H1 (cell line): ENCODE measurements around the gene SLC4A9. TPM values are rescaled to one million over a fixed set of nuclear protein-coding genes. Genes with fewer than 3 reads are reported as not detected.

Experiments
- GTF2F1 ChIP-seq: IDR thresholded peaks from 2 replicates; pipeline ENCODE4 v1.6.1; 2012; ENCODE audit warnings: low read depth, low read length, improper control_type of control experiment, borderline replicate concordance
- NANOG ChIP-seq: IDR thresholded peaks from 2 replicates; pipeline ENCODE4 v1.6.1; 2011; ENCODE audit warnings: low read length, low read depth, mild to moderate bottlenecking, inconsistent platforms; ENCODE audit not compliant: insufficient read depth, poor library complexity, severe bottlenecking
- polyA plus RNA-seq, 7 experiments: library from polyadenylated mRNA; depleted of rRNA in 3 of 7; stranded (reverse) in 5 of 7; unstranded in 2 of 7; fragments of >200 nt in 5 of 7; fragments of 200-250 nt in 2 of 7; gene quantifications; 1 replicate in 5 of 7; 2 replicates in 1 of 7; 4 replicates in 1 of 7; pipeline versions ENCODE4 v1.2.1 to v1.2.3, GENCODE V29; 2011 to 2013; ENCODE audit warnings: missing spikeins in 2 of 7, mixed read lengths in 2 of 7
- total RNA-seq: library from RNA; stranded (reverse); fragmentation: NEBNext Ultra II Directional; extraction: Animal tissue kit (Norgen Biotek cat#: 25700); gene quantifications from 2 replicates; pipeline ENCODE4 v1.2.1, GENCODE V29; 2021
- TF ChIP-seq, protein P1 (sequence below): fragments of 300-600 bp; sonication (generic); IDR thresholded peaks from 2 replicates; pipeline ENCODE4 v1.7.1; 2012; ENCODE audit warnings: low read length, moderate library complexity, mild to moderate bottlenecking, inconsistent platforms; ENCODE audit not compliant: insufficient replicate concordance

The SLC4A9 gene
- total and polyA plus RNA-seq, 2 of the 8 experiments (the other 6 are each of a cell fraction or from before 2014, with no cell fraction given), result 0.15 to 0.28 TPM

DNA sequence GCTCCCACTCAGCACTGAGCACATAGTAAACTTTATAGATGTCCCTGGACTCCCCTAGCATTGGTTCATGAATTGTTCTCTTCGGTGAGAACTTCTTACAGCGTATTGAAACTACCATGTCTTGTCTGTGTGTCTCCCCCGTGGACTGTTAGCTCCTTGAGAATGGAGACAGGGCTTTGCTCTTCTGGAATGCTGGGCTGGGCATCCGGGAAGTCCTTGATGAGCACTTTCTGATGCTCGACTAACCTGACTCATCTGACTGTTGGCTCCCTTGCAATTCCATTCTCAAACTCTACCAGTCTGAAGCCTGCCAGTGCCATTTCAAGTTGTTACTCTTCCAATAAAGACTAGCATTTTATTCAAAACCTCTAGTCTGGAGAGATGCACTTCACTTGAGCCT is 42.1 kb upstream of the SLC4A9 start (continued):
- TF ChIP-seq, protein P1, sequence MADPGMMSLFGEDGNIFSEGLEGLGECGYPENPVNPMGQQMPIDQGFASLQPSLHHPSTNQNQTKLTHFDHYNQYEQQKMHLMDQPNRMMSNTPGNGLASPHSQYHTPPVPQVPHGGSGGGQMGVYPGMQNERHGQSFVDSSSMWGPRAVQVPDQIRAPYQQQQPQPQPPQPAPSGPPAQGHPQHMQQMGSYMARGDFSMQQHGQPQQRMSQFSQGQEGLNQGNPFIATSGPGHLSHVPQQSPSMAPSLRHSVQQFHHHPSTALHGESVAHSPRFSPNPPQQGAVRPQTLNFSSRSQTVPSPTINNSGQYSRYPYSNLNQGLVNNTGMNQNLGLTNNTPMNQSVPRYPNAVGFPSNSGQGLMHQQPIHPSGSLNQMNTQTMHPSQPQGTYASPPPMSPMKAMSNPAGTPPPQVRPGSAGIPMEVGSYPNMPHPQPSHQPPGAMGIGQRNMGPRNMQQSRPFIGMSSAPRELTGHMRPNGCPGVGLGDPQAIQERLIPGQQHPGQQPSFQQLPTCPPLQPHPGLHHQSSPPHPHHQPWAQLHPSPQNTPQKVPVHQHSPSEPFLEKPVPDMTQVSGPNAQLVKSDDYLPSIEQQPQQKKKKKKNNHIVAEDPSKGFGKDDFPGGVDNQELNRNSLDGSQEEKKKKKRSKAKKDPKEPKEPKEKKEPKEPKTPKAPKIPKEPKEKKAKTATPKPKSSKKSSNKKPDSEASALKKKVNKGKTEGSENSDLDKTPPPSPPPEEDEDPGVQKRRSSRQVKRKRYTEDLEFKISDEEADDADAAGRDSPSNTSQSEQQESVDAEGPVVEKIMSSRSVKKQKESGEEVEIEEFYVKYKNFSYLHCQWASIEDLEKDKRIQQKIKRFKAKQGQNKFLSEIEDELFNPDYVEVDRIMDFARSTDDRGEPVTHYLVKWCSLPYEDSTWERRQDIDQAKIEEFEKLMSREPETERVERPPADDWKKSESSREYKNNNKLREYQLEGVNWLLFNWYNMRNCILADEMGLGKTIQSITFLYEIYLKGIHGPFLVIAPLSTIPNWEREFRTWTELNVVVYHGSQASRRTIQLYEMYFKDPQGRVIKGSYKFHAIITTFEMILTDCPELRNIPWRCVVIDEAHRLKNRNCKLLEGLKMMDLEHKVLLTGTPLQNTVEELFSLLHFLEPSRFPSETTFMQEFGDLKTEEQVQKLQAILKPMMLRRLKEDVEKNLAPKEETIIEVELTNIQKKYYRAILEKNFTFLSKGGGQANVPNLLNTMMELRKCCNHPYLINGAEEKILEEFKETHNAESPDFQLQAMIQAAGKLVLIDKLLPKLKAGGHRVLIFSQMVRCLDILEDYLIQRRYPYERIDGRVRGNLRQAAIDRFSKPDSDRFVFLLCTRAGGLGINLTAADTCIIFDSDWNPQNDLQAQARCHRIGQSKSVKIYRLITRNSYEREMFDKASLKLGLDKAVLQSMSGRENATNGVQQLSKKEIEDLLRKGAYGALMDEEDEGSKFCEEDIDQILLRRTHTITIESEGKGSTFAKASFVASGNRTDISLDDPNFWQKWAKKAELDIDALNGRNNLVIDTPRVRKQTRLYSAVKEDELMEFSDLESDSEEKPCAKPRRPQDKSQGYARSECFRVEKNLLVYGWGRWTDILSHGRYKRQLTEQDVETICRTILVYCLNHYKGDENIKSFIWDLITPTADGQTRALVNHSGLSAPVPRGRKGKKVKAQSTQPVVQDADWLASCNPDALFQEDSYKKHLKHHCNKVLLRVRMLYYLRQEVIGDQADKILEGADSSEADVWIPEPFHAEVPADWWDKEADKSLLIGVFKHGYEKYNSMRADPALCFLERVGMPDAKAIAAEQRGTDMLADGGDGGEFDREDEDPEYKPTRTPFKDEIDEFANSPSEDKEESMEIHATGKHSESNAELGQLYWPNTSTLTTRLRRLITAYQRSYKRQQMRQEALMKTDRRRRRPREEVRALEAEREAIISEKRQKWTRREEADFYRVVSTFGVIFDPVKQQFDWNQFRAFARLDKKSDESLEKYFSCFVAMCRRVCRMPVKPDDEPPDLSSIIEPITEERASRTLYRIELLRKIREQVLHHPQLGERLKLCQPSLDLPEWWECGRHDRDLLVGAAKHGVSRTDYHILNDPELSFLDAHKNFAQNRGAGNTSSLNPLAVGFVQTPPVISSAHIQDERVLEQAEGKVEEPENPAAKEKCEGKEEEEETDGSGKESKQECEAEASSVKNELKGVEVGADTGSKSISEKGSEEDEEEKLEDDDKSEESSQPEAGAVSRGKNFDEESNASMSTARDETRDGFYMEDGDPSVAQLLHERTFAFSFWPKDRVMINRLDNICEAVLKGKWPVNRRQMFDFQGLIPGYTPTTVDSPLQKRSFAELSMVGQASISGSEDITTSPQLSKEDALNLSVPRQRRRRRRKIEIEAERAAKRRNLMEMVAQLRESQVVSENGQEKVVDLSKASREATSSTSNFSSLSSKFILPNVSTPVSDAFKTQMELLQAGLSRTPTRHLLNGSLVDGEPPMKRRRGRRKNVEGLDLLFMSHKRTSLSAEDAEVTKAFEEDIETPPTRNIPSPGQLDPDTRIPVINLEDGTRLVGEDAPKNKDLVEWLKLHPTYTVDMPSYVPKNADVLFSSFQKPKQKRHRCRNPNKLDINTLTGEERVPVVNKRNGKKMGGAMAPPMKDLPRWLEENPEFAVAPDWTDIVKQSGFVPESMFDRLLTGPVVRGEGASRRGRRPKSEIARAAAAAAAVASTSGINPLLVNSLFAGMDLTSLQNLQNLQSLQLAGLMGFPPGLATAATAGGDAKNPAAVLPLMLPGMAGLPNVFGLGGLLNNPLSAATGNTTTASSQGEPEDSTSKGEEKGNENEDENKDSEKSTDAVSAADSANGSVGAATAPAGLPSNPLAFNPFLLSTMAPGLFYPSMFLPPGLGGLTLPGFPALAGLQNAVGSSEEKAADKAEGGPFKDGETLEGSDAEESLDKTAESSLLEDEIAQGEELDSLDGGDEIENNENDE, result no peak
- TF ChIP-seq GTF2F1, result no peak
- TF ChIP-seq NANOG, result no peak
- TF ChIP-seq, all 59 proteins: peak for 0
